DMS79 treated with DMSO at 0.1 percent for 48 hours (cell line): ENCODE results near the gene ATP5PB.

Source experiments
- DNase-seq: peaks from one replicate; lab custom pipeline; 2025; lab: John Stamatoyannopoulos, UW

The ATP5PB gene

DNA sequence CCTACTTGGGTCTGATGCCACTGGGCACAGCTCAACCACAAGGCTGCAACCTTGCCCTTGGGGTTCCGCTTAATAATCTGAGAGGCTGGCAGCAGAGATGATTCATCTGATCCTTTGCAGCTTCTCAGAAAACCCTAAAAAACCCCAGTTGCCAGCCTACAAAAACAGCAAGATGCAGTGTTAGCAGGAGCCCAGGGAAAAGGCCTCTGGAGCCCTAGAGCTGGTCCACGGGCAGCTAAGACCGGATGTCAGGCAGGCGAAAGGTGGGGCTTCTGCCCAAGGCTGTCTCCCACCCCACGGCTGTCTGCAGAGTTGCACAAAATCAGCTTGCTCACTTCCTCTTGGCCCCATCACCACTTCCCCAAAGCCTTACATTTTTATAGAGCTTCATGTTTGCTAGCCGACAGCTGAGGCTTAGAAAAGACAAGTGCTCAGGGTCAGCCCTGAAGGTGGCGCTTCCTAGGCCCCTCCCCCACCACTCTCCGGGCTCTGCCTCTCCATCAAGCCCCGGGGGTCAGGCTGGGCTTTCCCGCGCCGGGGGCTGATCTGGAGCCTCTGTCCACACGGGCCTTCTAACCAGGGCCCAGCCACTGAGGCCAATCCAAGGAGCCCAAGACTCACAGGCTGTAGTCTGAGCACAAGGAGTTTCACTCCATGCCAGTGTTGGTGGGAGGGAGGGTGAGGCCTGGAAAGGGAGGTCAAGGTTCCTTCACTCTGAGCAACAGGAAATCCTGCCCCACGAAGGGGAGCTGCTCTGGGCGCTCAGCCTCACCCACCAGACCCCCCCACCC lies 58.3 kb downstream of the ATP5PB start:
- DNase-seq = no peak

GRCh38 chr1:111509997-111510375 lies 60.7 kb downstream of the ATP5PB start:
- DNase-seq = no peak

- no peak for DNase-seq
Observed at GRCh38 chr1:111511370-111511769, 62.1 kb downstream of the ATP5PB start.
